BLaER1 treated with 17β-estradiol and CSF1 and Interleukin-3, amounts not matched to agents 10 nM and 100 nM (cell line): ENCODE data around the gene HS3ST4.
A peak's percentile ranks its signal among the peaks of the same experiment; 100 is the strongest.
"Not testable (repeated sequence)": the region's sequence is repeated elsewhere in the genome, so short reads cannot be mapped to it uniquely, and the experiment has no call there.

ENCODE experiments used
- H3K27ac ChIP-seq, 11 experiments: shearing (Covaris generic); formaldehyde crosslinking; 2 replicates each; pipeline ENCODE4 v1.8.1; 2022
- H3K27me3 ChIP-seq, 11 experiments: shearing (Covaris generic); formaldehyde crosslinking; 2 replicates each; pipeline ENCODE4 v1.8.1; 2022
- H3K36me3 ChIP-seq, 11 experiments: shearing (Covaris generic); formaldehyde crosslinking; 2 replicates each; pipeline ENCODE4 v1.8.1; 2022
- H3K4me1 ChIP-seq, 10 experiments: shearing (Covaris generic); formaldehyde crosslinking; 2 replicates each; pipeline ENCODE4 v1.8.1; 2022
- H3K4me2 ChIP-seq, 11 experiments: shearing (Covaris generic); formaldehyde crosslinking; 2 replicates each; pipeline ENCODE4 v1.8.1; 2022
- H3K4me3 ChIP-seq, 10 experiments: shearing (Covaris generic); formaldehyde crosslinking; 2 replicates each; pipeline ENCODE4 v1.8.1; 2022
- H3K9ac ChIP-seq, 11 experiments: shearing (Covaris generic); formaldehyde crosslinking; 2 replicates each; pipeline ENCODE4 v1.8.1; 2022
- H3K9me3 ChIP-seq, 11 experiments: shearing (Covaris generic); formaldehyde crosslinking; replicated peaks in 1 of 11; 2 replicates each; pipeline ENCODE4 v1.8.1; 2022
- H4K20me1 ChIP-seq, 11 experiments: shearing (Covaris generic); formaldehyde crosslinking; 2 replicates each; pipeline ENCODE4 v1.8.1; 2022
- Cebpa-rat ChIP-seq, 11 experiments: shearing (Covaris generic); IDR thresholded peaks; 2 replicates each; pipeline ENCODE4 v1.8.1; 2022

The HS3ST4 gene

DNA sequence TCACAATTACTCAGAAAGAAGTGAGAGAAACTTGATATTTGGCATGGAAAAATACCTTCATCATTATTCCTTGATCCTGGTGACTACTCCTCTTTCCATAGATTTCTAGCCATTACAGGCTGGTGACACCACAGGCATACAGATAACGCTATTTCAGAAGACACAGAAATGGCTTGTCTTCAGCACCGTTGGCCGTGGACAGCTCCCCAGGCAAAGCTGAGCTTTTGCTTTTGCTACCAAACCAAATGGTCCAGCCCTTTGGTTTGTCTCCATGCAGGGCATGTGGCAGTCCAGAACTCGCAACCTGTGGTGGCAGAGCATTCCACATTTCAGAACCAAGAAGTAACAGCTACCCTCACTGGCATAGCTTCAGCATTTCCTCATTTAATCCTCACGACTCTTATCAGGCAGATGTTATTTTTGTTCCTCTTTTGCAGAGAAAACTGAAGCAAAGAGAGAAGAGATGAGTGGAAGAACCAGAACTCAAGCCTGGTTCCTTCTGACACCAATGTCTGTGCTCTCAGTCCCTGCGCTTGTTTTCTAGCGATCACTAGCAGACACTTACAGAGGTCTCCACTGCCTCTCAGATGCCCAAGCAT, 55.5 kb downstream of the HS3ST4 start:
- H3K9me3 ChIP-seq = peaks cover 6 to 23% (median 11%) of the 10 kb centered on the region in 11 experiments; a peak in 17 of 22 replicates
- no peaks in the 10 kb centered on the region; a peak in 1 of 22 replicates for H4K20me1 ChIP-seq
- no peaks in the 10 kb centered on the region for H3K36me3 ChIP-seq
- H3K4me1 ChIP-seq = peaks cover 0 to 9% (median 0%) of the 10 kb centered on the region in 10 experiments; a peak in 2 of 20 replicates
- H3K4me3 ChIP-seq = no peak overlapping the region
- TF ChIP-seq Cebpa-rat (IDR thresholded peaks at IDR 0.05) = no peak
- no peaks in the 10 kb centered on the region for H3K27me3 ChIP-seq
- no peak overlapping the region for H3K27ac ChIP-seq
- no peak overlapping the region for H3K9ac ChIP-seq
- H3K4me2 ChIP-seq = peak overlapping the region in 1 of 11 experiments; percentile 7; a peak in 1 of 22 replicates

DNA sequence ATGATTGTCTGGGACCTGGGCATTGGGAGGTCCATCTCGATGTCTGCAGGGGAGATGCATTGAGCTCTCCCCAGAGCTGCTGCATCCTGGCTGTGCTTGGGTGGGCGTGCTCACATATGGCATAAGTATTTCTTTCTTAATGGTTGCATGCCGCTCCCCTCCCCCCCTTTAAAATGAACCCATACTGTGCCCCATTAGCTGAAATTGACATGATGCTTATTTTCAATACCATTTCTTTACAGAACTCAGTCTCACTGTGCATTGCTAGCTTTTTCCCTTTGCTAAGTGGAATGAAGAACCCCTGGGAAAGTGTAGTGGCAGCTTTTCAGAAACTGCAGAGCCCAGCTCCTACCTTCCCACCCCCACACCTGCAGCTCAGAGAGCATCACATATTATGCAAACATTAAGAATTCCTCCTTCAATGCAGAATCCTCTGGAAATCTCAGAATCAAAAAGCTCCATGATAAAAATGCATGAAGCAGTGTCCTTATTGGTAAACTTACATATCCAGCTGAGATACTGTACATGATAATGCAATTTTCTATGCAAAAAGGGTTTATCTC, 56.4 kb downstream of the HS3ST4 start:
- peaks cover 6 to 22% (median 11%) of the 10 kb centered on the region in 11 experiments; a peak in 17 of 22 replicates for H3K9me3 ChIP-seq

DNA sequence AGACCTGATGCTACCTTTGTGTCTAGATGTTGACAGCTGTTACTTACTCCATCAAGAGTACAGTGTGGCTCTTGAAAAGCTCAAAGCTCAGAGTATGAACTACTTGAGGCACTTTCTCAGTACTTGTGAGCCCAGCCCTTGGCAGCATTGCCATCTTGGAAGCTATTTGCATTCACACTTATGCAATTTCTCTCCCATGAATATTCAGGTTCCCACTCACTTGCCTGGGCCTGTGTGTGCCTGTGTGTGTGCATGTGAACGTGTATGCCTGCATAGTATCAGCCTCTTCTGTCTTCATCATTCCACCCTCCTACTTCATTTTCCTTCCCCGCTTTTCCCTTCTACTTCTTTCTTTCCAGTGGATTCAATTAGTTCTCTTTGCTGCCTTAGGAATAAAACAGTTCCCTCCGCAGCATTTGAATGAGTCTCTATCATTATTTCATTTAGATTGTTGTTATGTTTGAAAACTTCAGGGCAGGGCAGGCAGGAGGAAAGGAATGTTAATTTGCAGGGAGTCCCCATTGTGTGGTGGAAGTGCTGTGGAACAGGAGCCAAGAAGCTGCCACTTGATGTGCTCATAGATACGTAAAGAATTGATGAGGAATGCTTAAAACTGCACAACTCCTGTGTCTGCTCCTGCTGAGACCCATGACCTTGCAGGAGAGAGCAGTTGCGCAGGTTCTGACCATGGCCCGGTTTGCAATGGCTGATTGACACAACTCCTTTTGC, 58.9 kb downstream of the HS3ST4 start:
- H3K4me3 ChIP-seq = no peak overlapping the region
- H3K4me1 ChIP-seq = peaks cover 0 to 9% (median 0%) of the 10 kb centered on the region in 10 experiments; a peak in 2 of 20 replicates
- no peaks in the 10 kb centered on the region; a peak in 1 of 22 replicates for H4K20me1 ChIP-seq
- no peak for TF ChIP-seq Cebpa-rat (IDR thresholded peaks at IDR 0.05)
- H3K27me3 ChIP-seq = no peaks in the 10 kb centered on the region
- no peaks in the 10 kb centered on the region for H3K36me3 ChIP-seq
- no peak overlapping the region for H3K9ac ChIP-seq
- no peak overlapping the region for H3K4me2 ChIP-seq
- no peak overlapping the region for H3K27ac ChIP-seq
- H3K9me3 ChIP-seq = no peaks in the 10 kb centered on the region

More for the DNA sequence above, 56.4 kb downstream of the HS3ST4 start:
- no peak for TF ChIP-seq Cebpa-rat (IDR thresholded peaks at IDR 0.05)
- Histone ChIP-seq H3K4me1 (peaks cover 0 to 9% (median 0%) of the 10 kb centered on the region in 10 experiments; a peak in 2 of 20 replicates), H3K4me3 (no peak overlapping the region), H4K20me1 (no peaks in the 10 kb centered on the region; a peak in 1 of 22 replicates), H3K9ac (no peak overlapping the region), H3K27me3 (no peaks in the 10 kb centered on the region), H3K36me3 (no peaks in the 10 kb centered on the region), H3K27ac (no peak overlapping the region), H3K4me2 (no peak overlapping the region)

DNA sequence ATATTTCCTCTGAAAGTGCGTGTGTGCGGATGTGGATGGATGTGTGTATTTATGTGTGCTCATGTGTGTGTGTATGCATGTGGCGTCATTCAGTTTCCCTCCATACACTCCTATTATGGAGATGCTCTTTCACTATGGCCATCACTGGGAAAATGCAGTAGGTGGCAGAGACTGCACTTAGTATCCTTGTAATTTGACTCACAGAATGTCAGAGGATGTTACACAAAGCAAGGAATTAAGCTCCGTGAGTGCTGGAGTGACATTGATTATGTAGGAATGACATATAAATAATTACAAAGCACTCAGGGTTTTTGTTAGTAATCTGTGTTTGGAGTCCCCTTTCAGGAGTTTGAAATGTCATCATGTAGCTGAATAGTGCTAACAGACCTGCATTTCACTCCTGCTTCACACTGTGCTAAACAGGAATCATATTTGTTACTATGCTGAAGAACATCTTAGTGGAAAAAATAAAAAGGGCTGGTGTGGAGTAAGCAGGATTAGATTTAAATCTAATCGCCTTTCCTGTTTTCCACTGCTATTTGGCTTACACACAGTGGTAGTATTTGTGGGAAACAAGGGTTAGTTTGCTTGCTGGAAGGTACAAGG, 59.6 kb downstream of the HS3ST4 start:
- H4K20me1 ChIP-seq = no peaks in the 10 kb centered on the region; a peak in 1 of 22 replicates
- H3K27me3 ChIP-seq = no peaks in the 10 kb centered on the region
- no peak overlapping the region for H3K4me3 ChIP-seq
- H3K9ac ChIP-seq = no peak overlapping the region
- no peak overlapping the region for H3K4me2 ChIP-seq
- no peaks in the 10 kb centered on the region for H3K9me3 ChIP-seq
- H3K4me1 ChIP-seq = peaks cover 0 to 9% (median 0%) of the 10 kb centered on the region in 10 experiments; a peak in 2 of 20 replicates
- no peak overlapping the region for H3K27ac ChIP-seq
- no peak for TF ChIP-seq Cebpa-rat (IDR thresholded peaks at IDR 0.05)
- no peaks in the 10 kb centered on the region for H3K36me3 ChIP-seq

DNA sequence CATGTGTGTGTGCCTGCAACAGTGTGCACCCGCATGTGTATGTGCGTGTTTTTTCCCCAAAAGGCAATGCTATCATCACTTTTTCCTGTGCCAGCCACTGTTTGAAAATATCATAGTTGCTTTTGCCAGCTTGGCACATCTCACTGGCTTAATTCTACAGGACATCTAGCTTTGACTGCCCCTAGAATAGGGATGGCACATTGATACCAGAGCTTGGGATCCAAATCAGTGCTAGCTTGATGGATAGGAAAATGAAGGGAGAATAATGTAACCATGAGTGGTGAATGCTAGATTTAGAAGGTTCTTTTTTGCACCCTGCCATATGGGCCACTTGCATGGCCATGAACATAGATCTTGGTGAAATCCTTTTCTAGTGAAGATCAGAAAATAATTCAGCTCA, 72.7 kb downstream of the HS3ST4 start:
- H3K9me3 ChIP-seq = peaks cover 0 to 2% (median 0%) of the 10 kb centered on the region in 11 experiments; a peak in 1 of 22 replicates
- peak overlapping the region in 5 of 11 experiments; percentile 21 to 48 (median 38); a peak in 8 of 22 replicates for H3K4me2 ChIP-seq
- no peaks in the 10 kb centered on the region for H3K27me3 ChIP-seq
- peaks cover 9 to 20% (median 14%) of the 10 kb centered on the region in 10 experiments; a peak in 18 of 20 replicates for H3K4me1 ChIP-seq
- H4K20me1 ChIP-seq = no peaks in the 10 kb centered on the region
- no peak for TF ChIP-seq Cebpa-rat (IDR thresholded peaks at IDR 0.05)
- no peak overlapping the region for H3K9ac ChIP-seq
- no peak overlapping the region for H3K27ac ChIP-seq
- no peaks in the 10 kb centered on the region for H3K36me3 ChIP-seq
- H3K4me3 ChIP-seq = no peak overlapping the region

DNA sequence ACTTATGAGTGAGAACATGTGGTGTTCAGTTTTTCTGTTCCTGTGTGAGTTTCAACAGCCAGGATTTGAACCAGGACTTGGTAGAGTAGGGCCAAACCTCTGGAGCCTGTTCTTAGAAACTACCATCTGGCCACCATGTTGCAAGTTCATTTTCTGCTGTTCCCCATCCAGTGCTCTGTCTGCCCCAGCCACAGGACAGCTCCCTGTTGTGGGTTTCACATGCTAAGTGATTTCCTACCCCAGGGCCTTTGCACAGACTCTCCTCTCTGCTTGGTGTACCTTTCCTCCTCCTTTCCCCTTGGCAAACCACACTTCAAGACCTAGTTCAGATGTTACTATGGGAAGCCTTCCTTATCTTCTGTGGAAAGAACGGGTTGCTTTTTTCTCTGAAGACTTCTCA, 79.5 kb downstream of the HS3ST4 start:
- Histone ChIP-seq H4K20me1 (no peaks in the 10 kb centered on the region), H3K27me3 (no peaks in the 10 kb centered on the region)
- TF ChIP-seq Cebpa-rat (IDR thresholded peaks at IDR 0.05) = no peak

DNA sequence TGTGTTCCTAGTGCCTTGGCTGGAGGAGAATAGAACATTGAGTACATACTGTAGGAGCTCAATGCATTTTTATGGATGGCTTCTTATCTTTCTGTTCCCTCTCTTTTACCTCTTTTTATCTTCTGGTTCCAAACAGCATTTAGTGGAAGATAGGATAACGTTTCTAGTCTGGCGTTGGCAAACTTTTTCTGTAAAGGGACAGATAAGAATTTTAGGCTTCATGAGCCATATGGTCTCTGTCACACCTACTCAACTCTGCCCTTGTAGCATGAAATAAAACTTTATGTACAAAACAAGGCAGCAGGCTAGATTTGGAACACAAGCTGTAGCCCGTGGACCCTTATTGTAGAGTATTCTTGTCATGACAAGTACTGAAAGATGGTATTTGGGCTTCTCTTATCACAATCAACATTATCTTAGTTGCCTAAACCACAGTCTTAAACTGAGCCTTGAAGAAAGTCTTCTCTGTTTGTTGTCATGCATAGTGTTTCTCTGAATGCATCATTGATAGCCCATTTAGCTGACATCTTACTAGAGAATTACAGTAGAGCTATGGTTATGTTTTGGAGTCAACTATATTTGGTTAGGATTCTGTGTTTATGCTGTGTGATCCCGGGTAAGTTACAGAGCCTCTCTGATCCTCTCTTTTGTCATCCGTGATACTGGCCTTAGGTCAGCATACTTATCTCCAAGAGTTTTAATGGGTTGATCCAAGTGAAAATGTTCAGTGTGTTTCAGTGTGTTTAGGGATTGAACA, 80.2 kb downstream of the HS3ST4 start:
- Histone ChIP-seq H4K20me1 (no peaks in the 10 kb centered on the region), H3K9me3 (no peaks in the 10 kb centered on the region), H3K9ac (no peak overlapping the region), H3K4me3 (no peak overlapping the region), H3K27me3 (no peaks in the 10 kb centered on the region), H3K27ac (no peak overlapping the region), H3K4me2 (no peak overlapping the region), H3K4me1 (peaks cover 0 to 11% (median 0%) of the 10 kb centered on the region in 10 experiments; a peak in 5 of 20 replicates), H3K36me3 (no peaks in the 10 kb centered on the region)
- no peak for TF ChIP-seq Cebpa-rat (IDR thresholded peaks at IDR 0.05)

More for the DNA sequence above, 79.5 kb downstream of the HS3ST4 start:
- Histone ChIP-seq H3K27ac (no peak overlapping the region), H3K4me1 (peaks cover 0 to 18% (median 0%) of the 10 kb centered on the region in 10 experiments; a peak in 7 of 20 replicates), H3K9me3 (no peaks in the 10 kb centered on the region), H3K9ac (no peak overlapping the region), H3K4me3 (no peak overlapping the region), H3K4me2 (no peak overlapping the region), H3K36me3 (no peaks in the 10 kb centered on the region)

DNA sequence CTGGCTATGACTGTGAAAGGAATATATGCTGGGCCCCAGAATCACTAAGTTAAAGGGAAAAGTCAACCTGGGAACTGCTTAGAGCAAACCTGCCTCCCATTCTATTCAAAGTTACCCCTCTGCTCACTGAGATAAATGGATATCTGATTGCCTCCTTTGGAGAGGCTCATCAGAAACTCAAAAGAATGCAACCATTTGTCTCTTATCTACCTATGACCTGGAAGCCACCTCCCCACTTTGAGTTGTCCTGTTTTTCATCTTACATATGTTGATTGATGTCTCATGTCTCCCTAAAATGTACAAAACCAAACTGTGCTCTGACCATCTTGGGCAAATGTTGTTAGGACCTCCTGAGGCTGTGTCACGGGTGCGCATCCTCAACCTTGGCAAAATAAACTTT, 84.5 kb downstream of the HS3ST4 start:
- H3K4me2 ChIP-seq, H4K20me1 ChIP-seq, H3K27ac ChIP-seq, H3K27me3 ChIP-seq, H3K9ac ChIP-seq, H3K4me3 ChIP-seq, H3K36me3 ChIP-seq, H3K4me1 ChIP-seq: not testable (repeated sequence)
- peaks cover 0 to 16% (median 7%) of the 10 kb centered on the region in 11 experiments; a peak in 7 of 22 replicates for H3K9me3 ChIP-seq
